Measurements from ENCODE around the gene FAM107B. TPM values are rescaled to one million over a fixed set of nuclear protein-coding genes. Genes with fewer than 3 reads are reported as not detected.
A peak's percentile ranks its signal among the peaks of the same experiment; 100 is the strongest.

The FAM107B gene
- total RNA-seq, 1 donor from 2014 or later = 156 TPM

- no peak for DNase-seq (ENCODE audit: low spot score)
- H3K27me3 Mint-ChIP-seq (ENCODE audit: insufficient read depth) = peaks cover 12% of the 10 kb centered on the region
- no peak overlapping the region for H3K27ac Mint-ChIP-seq
- intact Hi-C loops (cut with micrococcal nuclease) = no loop called here
- no peaks in the 10 kb centered on the region for H3K4me1 Mint-ChIP-seq (ENCODE audit: low read depth)
- no peaks in the 10 kb centered on the region for H3K9me3 Mint-ChIP-seq
- no peaks in the 10 kb centered on the region for H3K36me3 Mint-ChIP-seq (ENCODE audit: low read depth)
- H3K4me3 Mint-ChIP-seq = no peak overlapping the region
These were observed 3.8 kb downstream of the FAM107B start for GRCh38 chr10:14770927-14771326.

DNA sequence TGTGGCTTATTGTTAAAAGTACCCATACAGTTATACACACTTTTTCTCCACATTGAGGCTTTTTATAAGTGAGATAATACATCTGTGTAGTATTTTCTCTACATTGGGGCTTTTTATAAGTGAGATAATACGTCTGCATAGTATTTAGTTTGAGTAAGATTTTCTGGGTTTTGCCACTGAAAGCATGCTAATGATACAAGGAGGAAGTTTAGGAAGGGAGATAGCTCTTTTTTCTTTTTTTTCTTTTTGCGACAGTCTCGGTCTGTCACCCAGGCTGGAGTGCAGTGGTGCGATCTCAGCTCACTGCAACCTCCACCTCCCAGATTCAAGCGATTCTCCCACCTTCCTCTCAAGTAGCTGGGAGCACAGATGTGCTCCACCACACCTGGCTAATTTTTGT lies 13.3 kb downstream of the FAM107B start:
- Mint-ChIP-seq H3K4me3 (no peak overlapping the region), H3K27me3 (ENCODE audit: insufficient read depth) (peaks cover 2% of the 10 kb centered on the region), H3K27ac (no peak overlapping the region), H3K36me3 (ENCODE audit: low read depth) (no peaks in the 10 kb centered on the region), H3K4me1 (ENCODE audit: low read depth) (peaks cover 8% of the 10 kb centered on the region), H3K9me3 (no peaks in the 10 kb centered on the region)
- intact Hi-C loops (cut with micrococcal nuclease) = no loop called here
- DNase-seq (ENCODE audit: low spot score) = no peak

DNA sequence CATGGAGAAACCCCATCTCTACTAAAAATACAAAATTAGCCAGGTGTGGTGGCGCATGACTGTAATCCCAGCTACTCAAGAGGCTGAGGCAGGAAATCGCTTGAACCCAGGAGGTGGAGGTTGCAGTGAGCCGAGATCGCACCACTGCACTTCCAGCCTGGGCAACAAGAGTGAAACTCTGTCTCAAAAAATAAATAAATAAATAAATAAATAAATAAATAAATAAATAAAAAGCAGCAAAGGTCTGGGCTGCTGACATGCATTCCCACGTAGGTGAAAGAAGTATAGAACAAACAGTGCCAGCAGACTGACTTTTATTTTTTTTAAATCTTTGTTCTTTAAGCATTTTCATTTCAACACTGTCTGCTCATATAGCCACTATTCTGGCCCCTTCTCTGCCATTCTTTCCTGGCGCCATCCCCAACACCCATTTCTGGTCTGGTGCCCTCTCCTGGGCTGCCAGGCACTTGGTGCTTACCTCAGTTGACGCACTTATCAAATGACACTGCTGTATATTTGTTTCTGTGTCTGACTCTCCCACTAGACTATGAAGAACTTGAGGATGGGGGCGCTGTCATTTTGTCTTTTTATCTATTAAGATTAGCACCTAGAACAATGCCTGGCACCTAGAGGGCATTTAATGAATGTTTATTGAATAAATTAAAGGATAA lies 15.6 kb downstream of the FAM107B start:
- Mint-ChIP-seq H3K4me3 (no peak overlapping the region), H3K4me1 (ENCODE audit: low read depth) (peaks cover 8% of the 10 kb centered on the region), H3K9me3 (no peaks in the 10 kb centered on the region), H3K27me3 (ENCODE audit: insufficient read depth) (no peaks in the 10 kb centered on the region), H3K27ac (no peak overlapping the region), H3K36me3 (ENCODE audit: low read depth) (no peaks in the 10 kb centered on the region)
- no peak for DNase-seq (ENCODE audit: low spot score)
- intact Hi-C loops (cut with micrococcal nuclease) = loop anchor here (5.0 kb wide), 1 partner anchor 152 kb away; no protein-coding TSS in a partner anchor

DNA sequence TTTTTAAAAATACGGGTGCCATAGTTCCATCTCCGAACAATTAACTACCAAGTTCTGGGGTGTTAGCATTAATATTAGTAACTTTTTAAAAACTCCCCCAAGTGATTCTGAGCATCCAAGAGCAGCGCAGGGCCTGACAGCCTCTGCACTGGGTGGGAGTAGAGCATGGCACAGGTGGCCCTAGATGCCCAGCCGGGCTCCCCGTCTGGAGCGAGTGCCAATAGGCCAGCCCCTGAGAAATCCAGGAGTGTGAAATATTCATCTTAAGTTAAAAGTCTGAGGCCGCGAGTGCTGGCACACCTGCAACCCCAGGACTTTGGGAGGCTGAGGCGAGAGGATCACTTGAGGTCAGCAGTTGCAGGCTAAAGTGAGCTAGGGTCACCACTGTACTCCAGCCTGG lies 16.2 kb downstream of the FAM107B start:
- Mint-ChIP-seq H3K4me3 (no peak overlapping the region), H3K27ac (no peak overlapping the region), H3K27me3 (ENCODE audit: insufficient read depth) (no peaks in the 10 kb centered on the region), H3K36me3 (ENCODE audit: low read depth) (no peaks in the 10 kb centered on the region), H3K4me1 (ENCODE audit: low read depth) (peaks cover 8% of the 10 kb centered on the region), H3K9me3 (no peaks in the 10 kb centered on the region)
- DNase-seq (ENCODE audit: low spot score) = no peak
- intact Hi-C loops (cut with micrococcal nuclease) = loop anchor here (5.0 kb wide), 1 partner anchor 151 kb away; no protein-coding TSS in a partner anchor

DNA sequence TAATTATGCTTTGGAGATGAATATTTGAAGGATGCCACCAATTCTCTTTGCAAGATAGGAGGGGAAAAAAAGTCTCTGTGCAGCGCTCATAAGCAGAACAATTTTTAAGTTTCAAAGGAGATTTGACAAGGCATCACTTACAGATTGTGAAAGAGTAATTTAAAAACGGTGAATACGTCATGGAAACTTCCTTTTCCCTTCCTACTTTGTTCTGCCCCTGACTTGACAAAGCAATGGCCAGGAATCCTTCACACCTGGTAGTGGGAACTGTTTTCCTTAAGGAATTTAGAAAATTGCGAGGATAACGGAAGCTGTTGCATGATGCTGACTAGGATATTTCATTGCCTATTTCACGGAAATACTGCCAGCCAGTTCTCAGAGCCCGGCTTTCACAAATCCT lies 16.7 kb downstream of the FAM107B start:
- H3K4me1 Mint-ChIP-seq (ENCODE audit: low read depth) = peaks cover 8% of the 10 kb centered on the region
- intact Hi-C loops (cut with micrococcal nuclease) = loop anchor here (5.0 kb wide), 1 partner anchor 151 kb away; no protein-coding TSS in a partner anchor
- no peaks in the 10 kb centered on the region for H3K27me3 Mint-ChIP-seq (ENCODE audit: insufficient read depth)
- H3K9me3 Mint-ChIP-seq = no peaks in the 10 kb centered on the region
- H3K27ac Mint-ChIP-seq = peak overlapping the region; percentile 33
- H3K36me3 Mint-ChIP-seq (ENCODE audit: low read depth) = no peaks in the 10 kb centered on the region
- H3K4me3 Mint-ChIP-seq = no peak overlapping the region
- no peak for DNase-seq (ENCODE audit: low spot score)

DNA sequence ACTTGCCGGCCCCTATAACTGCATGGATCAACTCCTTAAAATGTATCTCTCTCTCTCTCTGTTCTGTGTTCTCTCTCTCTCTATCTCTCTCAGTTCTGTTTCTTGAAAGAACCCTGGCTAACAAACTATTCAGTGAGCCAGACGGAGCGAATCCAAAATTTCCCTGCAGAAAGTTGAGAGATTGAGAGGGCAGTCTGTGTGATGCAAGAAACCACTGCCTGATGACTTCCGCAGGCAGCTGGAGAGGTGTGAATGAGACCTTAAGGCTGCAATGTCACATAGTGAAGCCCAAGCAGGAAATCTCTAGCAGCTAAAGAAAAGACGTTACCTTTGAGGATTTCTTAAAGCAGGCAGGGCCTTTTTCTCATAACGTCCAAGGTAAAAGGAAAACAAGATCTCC lies 17.3 kb downstream of the FAM107B start:
- Mint-ChIP-seq H3K4me1 (ENCODE audit: low read depth) (peaks cover 8% of the 10 kb centered on the region), H3K27ac (peak overlapping the region; percentile 33), H3K27me3 (ENCODE audit: insufficient read depth) (no peaks in the 10 kb centered on the region), H3K4me3 (no peak overlapping the region), H3K9me3 (no peaks in the 10 kb centered on the region), H3K36me3 (ENCODE audit: low read depth) (no peaks in the 10 kb centered on the region)
- intact Hi-C loops (cut with micrococcal nuclease) = loop anchor here (5.0 kb wide), 1 partner anchor 150 kb away; no protein-coding TSS in a partner anchor
- no peak for DNase-seq (ENCODE audit: low spot score)

DNA sequence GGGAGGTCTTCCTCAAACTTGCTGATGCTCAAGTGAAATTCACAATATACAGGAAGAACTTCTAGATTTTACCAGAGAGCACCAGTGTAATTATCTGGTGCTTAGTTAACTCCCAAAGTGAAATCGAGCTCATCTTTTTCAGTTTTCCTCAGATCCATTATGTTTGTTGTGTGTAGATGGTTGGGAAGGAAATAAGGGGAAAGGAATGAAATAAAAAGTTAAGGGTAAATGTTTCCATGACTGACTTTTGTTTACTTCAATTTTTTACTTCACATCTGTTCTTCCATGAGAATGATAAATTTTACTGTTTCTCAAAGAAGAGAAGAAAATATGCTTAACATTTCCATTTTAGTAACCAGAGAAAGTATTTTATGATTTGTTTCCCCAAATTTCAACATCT lies 21.3 kb downstream of the FAM107B start:
- H3K27ac Mint-ChIP-seq = no peak overlapping the region
- H3K4me1 Mint-ChIP-seq (ENCODE audit: low read depth) = peaks cover 8% of the 10 kb centered on the region
- H3K36me3 Mint-ChIP-seq (ENCODE audit: low read depth) = no peaks in the 10 kb centered on the region
- DNase-seq (ENCODE audit: low spot score) = no peak
- intact Hi-C loops (cut with micrococcal nuclease) = loop anchor here (2.0 kb wide), 1 partner anchor 13 kb away; no protein-coding TSS in a partner anchor
- H3K9me3 Mint-ChIP-seq = no peaks in the 10 kb centered on the region
- H3K27me3 Mint-ChIP-seq (ENCODE audit: insufficient read depth) = no peaks in the 10 kb centered on the region
- no peak overlapping the region for H3K4me3 Mint-ChIP-seq

DNA sequence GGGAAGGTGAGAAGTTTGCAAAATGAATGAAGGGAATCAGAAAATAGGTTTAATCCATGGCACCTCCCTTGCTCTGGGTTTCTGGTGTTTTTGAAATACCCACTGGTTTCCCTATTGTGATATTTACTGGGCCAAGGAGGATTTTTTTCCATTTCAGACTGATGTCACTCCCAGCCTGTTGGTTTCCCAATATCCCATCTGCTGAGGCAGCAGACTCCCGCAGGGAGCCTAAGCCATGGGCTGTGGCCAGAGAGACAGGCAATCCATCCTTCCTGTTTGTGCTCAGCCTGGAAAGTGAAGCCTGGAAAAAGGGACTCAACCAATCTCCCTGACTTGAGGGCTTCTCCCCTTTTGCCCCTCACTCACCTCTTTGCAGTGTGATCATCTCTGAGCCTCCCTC lies 22.8 kb downstream of the FAM107B start:
- intact Hi-C loops (cut with micrococcal nuclease) = loop anchor here (2.0 kb wide), 1 partner anchor 15 kb away; no protein-coding TSS in a partner anchor
- Mint-ChIP-seq H3K27ac (no peak overlapping the region), H3K9me3 (peaks cover 2% of the 10 kb centered on the region)

GRCh38 chr10:14751014-14751896 lies 23.4 kb downstream of the FAM107B start:
- Mint-ChIP-seq H3K36me3 (ENCODE audit: low read depth) (no peaks in the 10 kb centered on the region), H3K27me3 (ENCODE audit: insufficient read depth) (no peaks in the 10 kb centered on the region), H3K27ac (no peak overlapping the region), H3K9me3 (peaks cover 6% of the 10 kb centered on the region), H3K4me1 (ENCODE audit: low read depth) (no peaks in the 10 kb centered on the region), H3K4me3 (no peak overlapping the region)
- intact Hi-C loops (cut with micrococcal nuclease) = no loop called here
- DNase-seq (ENCODE audit: low spot score) = no peak

More for the DNA sequence above, 22.8 kb downstream of the FAM107B start:
- H3K36me3 Mint-ChIP-seq (ENCODE audit: low read depth) = no peaks in the 10 kb centered on the region
- DNase-seq (ENCODE audit: low spot score) = no peak
- no peaks in the 10 kb centered on the region for H3K27me3 Mint-ChIP-seq (ENCODE audit: insufficient read depth)
- H3K4me3 Mint-ChIP-seq = no peak overlapping the region
- H3K4me1 Mint-ChIP-seq (ENCODE audit: low read depth) = no peaks in the 10 kb centered on the region

- Mint-ChIP-seq H3K27me3 (ENCODE audit: insufficient read depth) (no peaks in the 10 kb centered on the region), H3K36me3 (ENCODE audit: low read depth) (peaks cover 4% of the 10 kb centered on the region), H3K27ac (no peak overlapping the region), H3K4me3 (no peak overlapping the region), H3K9me3 (peaks cover 17% of the 10 kb centered on the region), H3K4me1 (ENCODE audit: low read depth) (peaks cover 2% of the 10 kb centered on the region)
- intact Hi-C loops (cut with micrococcal nuclease) = no loop called here
- no peak for DNase-seq (ENCODE audit: low spot score)
These were observed 25.5 kb downstream of the FAM107B start for GRCh38 chr10:14749070-14749809.

DNA sequence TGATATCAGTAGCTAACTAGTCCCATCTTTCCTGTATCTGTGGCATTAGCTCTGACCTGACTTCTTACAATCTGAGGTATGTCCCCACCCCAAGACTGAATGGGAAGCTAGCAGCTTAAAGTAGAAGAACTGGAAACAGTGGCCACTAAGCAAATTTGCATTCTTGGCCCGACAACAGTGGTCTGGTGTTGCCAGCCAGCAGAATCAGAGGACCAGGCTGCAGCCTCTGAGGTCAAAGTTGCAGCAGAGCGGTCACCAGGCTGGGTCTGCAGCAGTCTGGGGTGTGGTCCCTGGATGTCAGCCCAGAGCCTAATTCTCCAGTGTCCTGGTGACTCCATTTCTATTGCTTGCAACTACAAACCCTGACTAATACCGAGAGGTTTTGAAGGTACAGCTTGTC lies 26.3 kb downstream of the FAM107B start:
- H3K36me3 Mint-ChIP-seq (ENCODE audit: low read depth) = peaks cover 4% of the 10 kb centered on the region
- no peak overlapping the region for H3K27ac Mint-ChIP-seq
- peaks cover 21% of the 10 kb centered on the region for H3K9me3 Mint-ChIP-seq
- intact Hi-C loops (cut with micrococcal nuclease) = no loop called here
- DNase-seq (ENCODE audit: low spot score) = no peak
- peaks cover 10% of the 10 kb centered on the region for H3K4me1 Mint-ChIP-seq (ENCODE audit: low read depth)
- H3K27me3 Mint-ChIP-seq (ENCODE audit: insufficient read depth) = no peaks in the 10 kb centered on the region
- no peak overlapping the region for H3K4me3 Mint-ChIP-seq

- Mint-ChIP-seq H3K4me1 (ENCODE audit: low read depth) (peaks cover 34% of the 10 kb centered on the region), H3K4me3 (peak overlapping the region; percentile 27), H3K27ac (peak overlapping the region; percentile 69), H3K27me3 (ENCODE audit: insufficient read depth) (no peaks in the 10 kb centered on the region), H3K9me3 (peaks cover 32% of the 10 kb centered on the region), H3K36me3 (ENCODE audit: low read depth) (peaks cover 11% of the 10 kb centered on the region)
- no peak for DNase-seq (ENCODE audit: low spot score)
- intact Hi-C loops (cut with micrococcal nuclease) = loop anchor here (2.0 kb wide), 1 partner anchor 84 kb away; no protein-coding TSS in a partner anchor
These were observed 31.9 kb downstream of the FAM107B start for GRCh38 chr10:14742815-14743214.

Measured in activated T-helper 1 cell treated with anti-CD3 and anti-CD28 coated beads, Interleukin-12 subunit alpha, Interleukin-12 subunit beta, Interleukin-2, Interleukin-4 antibody, amounts not matched to agents 30 ng/mL and 10 ng/mL and 1 ng/mL, durations not matched to agents 14 hours and 24 hours and 36 hours (primary cell).